ENCODE data around the gene SFI1. TPM values are rescaled to one million over a fixed set of nuclear protein-coding genes. Genes with fewer than 3 reads are reported as not detected.
A peak's percentile ranks its signal among the peaks of the same experiment; 100 is the strongest.

Gene SFI1
- polyA plus RNA-seq, 1 donor (not counting 4 experiments of a cell fraction or from before 2014, with no cell fraction given), result 10.7 TPM

- DNase-seq (ENCODE audit: low read depth, low spot score), result no peak
- Histone ChIP-seq H3K4me3 (ENCODE audit: control insufficient read depth in 2 of 3, extremely low read depth in 1 of 3, insufficient read depth in 2 of 3, low read depth in 1 of 3, low read length in 3 of 3) (no peak overlapping the region), H3K27me3 (ENCODE audit: control insufficient read depth, extremely low read depth, insufficient read depth, low read length) (no peaks in the 10 kb centered on the region), H2AFZ (ENCODE audit: control insufficient read depth, low read length) (no peak overlapping the region), H3K36me3 (ENCODE audit: control insufficient read depth in 2 of 2, extremely low read depth in 1 of 2, insufficient read depth in 2 of 2, low read length in 2 of 2) (peaks cover 3 to 21% of the 10 kb centered on the region in 2 experiments), H3K4me1 (ENCODE audit: control insufficient read depth, extremely low read depth, insufficient read depth, low read length) (peaks cover 50% of the 10 kb centered on the region), H3K27ac (ENCODE audit: control insufficient read depth, insufficient read depth, low read length) (peak overlapping the region; percentile 76), H3K9ac (ENCODE audit: control insufficient read depth, extremely low read depth, insufficient read depth, low read length) (no peak overlapping the region), H3K4me2 (ENCODE audit: control insufficient read depth, extremely low read depth, insufficient read depth, low read depth, low read length) (no peak overlapping the region), H3K79me2 (ENCODE audit: control insufficient read depth, insufficient read depth, low read length) (peaks cover 76% of the 10 kb centered on the region), H4K20me1 (ENCODE audit: control insufficient read depth, extremely low read depth, insufficient read depth, low read length) (no peaks in the 10 kb centered on the region), H3K9me3 (ENCODE audit: control insufficient read depth, low read depth, low read length) (no peaks in the 10 kb centered on the region), H3K9me1 (ENCODE audit: control insufficient read depth, extremely low read depth, insufficient read depth, low read length) (no peaks in the 10 kb centered on the region)
- no peak for TF ChIP-seq EZH2 (IDR thresholded peaks at IDR 0.05; ENCODE audit: low read length)
- no peak for TF ChIP-seq CTCF (optimal IDR thresholded peaks at IDR 0.05 in 1 of 3, IDR thresholded peaks at IDR 0.05 in 1 of 3, conservative IDR thresholded peaks at IDR 0.05 in 1 of 3; ENCODE audit: extremely low read depth in 1 of 3, insufficient read depth in 2 of 3, low read length in 3 of 3)
- dilution Hi-C loops (cut with MboI; ENCODE audit: extremely low pct_ligation_motif_present, low sequenced_read_pairs), result no loop called here
- no peak for FAIRE-seq
Observed at GRCh38 chr22:31651664-31652063, 155.3 kb downstream of the SFI1 start.

- dilution Hi-C loops (cut with MboI; ENCODE audit: extremely low pct_ligation_motif_present, low sequenced_read_pairs), result no loop called here
- FAIRE-seq, result no peak
- peaks cover 79% of the 10 kb centered on the region for H3K79me2 ChIP-seq (ENCODE audit: control insufficient read depth, insufficient read depth, low read length)
Observed at GRCh38 chr22:31652088-31652487, 155.8 kb downstream of the SFI1 start.

More at GRCh38 chr22:31652088-31652487, 155.8 kb downstream of the SFI1 start:
- Histone ChIP-seq H4K20me1 (ENCODE audit: control insufficient read depth, extremely low read depth, insufficient read depth, low read length) (no peaks in the 10 kb centered on the region), H3K36me3 (ENCODE audit: control insufficient read depth in 2 of 2, extremely low read depth in 1 of 2, insufficient read depth in 2 of 2, low read length in 2 of 2) (peaks cover 3 to 21% of the 10 kb centered on the region in 2 experiments), H3K9me1 (ENCODE audit: control insufficient read depth, extremely low read depth, insufficient read depth, low read length) (no peaks in the 10 kb centered on the region), H3K9me3 (ENCODE audit: control insufficient read depth, low read depth, low read length) (no peaks in the 10 kb centered on the region), H3K4me3 (ENCODE audit: control insufficient read depth in 2 of 3, extremely low read depth in 1 of 3, insufficient read depth in 2 of 3, low read depth in 1 of 3, low read length in 3 of 3) (no peak overlapping the region), H3K27ac (ENCODE audit: control insufficient read depth, insufficient read depth, low read length) (peak overlapping the region; percentile 76), H2AFZ (ENCODE audit: control insufficient read depth, low read length) (no peak overlapping the region), H3K4me1 (ENCODE audit: control insufficient read depth, extremely low read depth, insufficient read depth, low read length) (peaks cover 47% of the 10 kb centered on the region), H3K27me3 (ENCODE audit: control insufficient read depth, extremely low read depth, insufficient read depth, low read length) (no peaks in the 10 kb centered on the region), H3K4me2 (ENCODE audit: control insufficient read depth, extremely low read depth, insufficient read depth, low read depth, low read length) (peak overlapping the region; percentile 0), H3K9ac (ENCODE audit: control insufficient read depth, extremely low read depth, insufficient read depth, low read length) (peak overlapping the region; percentile 18)
- no peak for TF ChIP-seq EZH2 (IDR thresholded peaks at IDR 0.05; ENCODE audit: low read length)
- no peak for TF ChIP-seq CTCF (optimal IDR thresholded peaks at IDR 0.05 in 1 of 3, IDR thresholded peaks at IDR 0.05 in 1 of 3, conservative IDR thresholded peaks at IDR 0.05 in 1 of 3; ENCODE audit: extremely low read depth in 1 of 3, insufficient read depth in 2 of 3, low read length in 3 of 3)
- DNase-seq (ENCODE audit: low read depth, low spot score), result no peak
